WI38 (cell line): Measurements from ENCODE around the gene CD226.
"Not testable (repeated sequence)": the region's sequence is repeated elsewhere in the genome, so short reads cannot be mapped to it uniquely, and the experiment has no call there.

Experiments
- H3K4me3 ChIP-seq: 2 replicates; pipeline ENCODE4 v1.5.1; 2011; ENCODE audit warnings: low read depth, mild to moderate bottlenecking, control low read depth, low read length
- CTCF ChIP-seq: IDR thresholded peaks from 2 replicates; pipeline ENCODE4 v1.5.1; 2012; ENCODE audit warnings: low read depth, mild to moderate bottlenecking, control low read depth, low read length

The CD226 gene

GRCh38 chr18:69982417-69982816 lies 34.7 kb upstream of the CD226 start:
- no peak for TF ChIP-seq CTCF
- no peak overlapping the region for H3K4me3 ChIP-seq

GRCh38 chr18:69981948-69982347 lies 34.3 kb upstream of the CD226 start:
- TF ChIP-seq CTCF, result no peak
- H3K4me3 ChIP-seq, result no peak overlapping the region

- TF ChIP-seq CTCF, result no peak
Observed at GRCh38 chr18:69980982-69981804, 33.5 kb upstream of the CD226 start.

GRCh38 chr18:69980509-69980908 lies 32.8 kb upstream of the CD226 start:
- TF ChIP-seq CTCF, result no peak
- H3K4me3 ChIP-seq, result no peak overlapping the region

More at GRCh38 chr18:69980982-69981804, 33.5 kb upstream of the CD226 start:
- no peak overlapping the region for H3K4me3 ChIP-seq

GRCh38 chr18:69978732-69979715 lies 31.4 kb upstream of the CD226 start:
- no peak for TF ChIP-seq CTCF
- H3K4me3 ChIP-seq, result no peak overlapping the region

- H3K4me3 ChIP-seq, result not testable (repeated sequence)
Observed at GRCh38 chr18:69975294-69975693, 27.6 kb upstream of the CD226 start.

GRCh38 chr18:69974365-69974764 lies 26.7 kb upstream of the CD226 start:
- H3K4me3 ChIP-seq, result no peak overlapping the region
- no peak for TF ChIP-seq CTCF
